DND-41 (cell line): Measurements from ENCODE around the gene GRIN3B.

Experiments
- ATAC-seq: fragments of 200-7000 bp; cut with Tn5 transposase; 3 replicates; pipeline ENCODE4 v1.9.1; 2021; ENCODE audit warnings: low read depth; ENCODE audit not compliant: insufficient read depth
- DNase-seq: peaks from one replicate; pipeline ENCODE4 v3.0.0-alpha.2; 2020
- H2AFZ ChIP-seq: 2 replicates; pipeline ENCODE4 v1.6.0; 2012; ENCODE audit warnings: low read depth, low read length
- H3K27ac ChIP-seq: 2 replicates; pipeline ENCODE4 v1.5.1; 2012; ENCODE audit warnings: low read length, inconsistent platforms
- H3K27me3 ChIP-seq: fragments of 200-600 bp; sonication (generic); 2 replicates; pipeline ENCODE4 v1.6.0; 2012; ENCODE audit warnings: low read length, mild to moderate bottlenecking, inconsistent platforms; ENCODE audit not compliant: insufficient read depth, poor library complexity
- H3K36me3 ChIP-seq: 2 replicates; pipeline ENCODE4 v1.5.1; 2012; ENCODE audit warnings: low read length, inconsistent platforms; ENCODE audit not compliant: insufficient read depth
- H3K4me1 ChIP-seq: 2 replicates; pipeline ENCODE4 v1.5.1; 2012; ENCODE audit warnings: mild to moderate bottlenecking, low read length; ENCODE audit not compliant: insufficient read depth
- H3K4me2 ChIP-seq: 2 replicates; pipeline ENCODE4 v1.6.0; 2012; ENCODE audit warnings: mild to moderate bottlenecking, moderate library complexity, low read length, inconsistent platforms; ENCODE audit not compliant: insufficient read depth
- H3K4me3 ChIP-seq, 2 experiments: fragments of 200-600 bp in 1 of 2; shearing (Covaris generic) in 1 of 2; 2 replicates each; pipeline ENCODE4 v1.5.1; 2012 to 2016; ENCODE audit warnings: inconsistent platforms in 2 of 2, low read length in 2 of 2, mild to moderate bottlenecking in 2 of 2, low read depth in 1 of 2, moderate library complexity in 1 of 2
- H3K79me2 ChIP-seq: 2 replicates; pipeline ENCODE4 v1.6.0; 2012; ENCODE audit warnings: low read length, inconsistent platforms; ENCODE audit not compliant: insufficient read depth
- H3K9ac ChIP-seq: 2 replicates; pipeline ENCODE4 v1.6.0; 2012; ENCODE audit warnings: low read depth, mild to moderate bottlenecking, inconsistent platforms, low read length, moderate library complexity
- H3K9me3 ChIP-seq: 2 replicates; pipeline ENCODE4 v1.5.1; 2012; ENCODE audit warnings: low read length, moderate library complexity, mild to moderate bottlenecking, inconsistent platforms; ENCODE audit not compliant: insufficient read depth, severe bottlenecking
- H4K20me1 ChIP-seq: 2 replicates; pipeline ENCODE4 v1.6.0; 2012; ENCODE audit warnings: low read length; ENCODE audit not compliant: insufficient read depth
- EZH2 ChIP-seq: IDR thresholded peaks from 3 replicates; pipeline ENCODE4 v1.6.1; 2012; ENCODE audit warnings: borderline replicate concordance, low read depth, mild to moderate bottlenecking, moderate library complexity, low read length, inconsistent platforms; ENCODE audit not compliant: severe bottlenecking
- TF ChIP-seq, protein P1 (sequence below): IDR thresholded peaks from 2 replicates; pipeline ENCODE4 v1.5.1; 2012; ENCODE audit warnings: borderline replicate concordance, low read length, moderate library complexity, mild to moderate bottlenecking; ENCODE audit not compliant: poor library complexity, severe bottlenecking; ENCODE audit errors: extremely low read depth

Gene GRIN3B

DNA sequence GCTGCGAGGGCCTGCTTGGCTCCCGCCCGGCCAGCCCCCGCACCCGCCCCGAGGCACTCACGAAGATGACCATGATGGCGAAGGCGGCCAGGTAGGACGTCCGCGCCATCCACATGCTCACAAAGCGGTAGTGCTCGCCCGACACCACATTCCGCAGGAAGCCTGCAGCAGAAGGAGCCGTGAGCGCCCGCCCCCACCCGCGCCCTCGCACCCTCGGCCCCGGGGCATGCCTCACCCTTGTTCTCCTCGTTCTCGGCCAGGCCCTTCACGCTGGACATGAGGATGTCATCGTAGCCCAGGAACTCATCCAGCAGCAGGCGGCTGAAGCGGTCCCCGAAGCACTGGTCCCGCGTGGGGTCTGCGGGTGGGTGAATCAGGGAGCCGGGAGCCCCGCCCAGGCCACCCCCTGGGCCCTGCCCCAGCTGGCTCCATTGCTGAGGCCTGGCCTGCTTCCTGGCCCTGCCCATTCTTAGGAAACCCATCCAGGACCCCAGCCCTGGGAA lies 11.7 kb downstream of the GRIN3B start:
- no peak for TF ChIP-seq EZH2
- TF ChIP-seq, protein P1, sequence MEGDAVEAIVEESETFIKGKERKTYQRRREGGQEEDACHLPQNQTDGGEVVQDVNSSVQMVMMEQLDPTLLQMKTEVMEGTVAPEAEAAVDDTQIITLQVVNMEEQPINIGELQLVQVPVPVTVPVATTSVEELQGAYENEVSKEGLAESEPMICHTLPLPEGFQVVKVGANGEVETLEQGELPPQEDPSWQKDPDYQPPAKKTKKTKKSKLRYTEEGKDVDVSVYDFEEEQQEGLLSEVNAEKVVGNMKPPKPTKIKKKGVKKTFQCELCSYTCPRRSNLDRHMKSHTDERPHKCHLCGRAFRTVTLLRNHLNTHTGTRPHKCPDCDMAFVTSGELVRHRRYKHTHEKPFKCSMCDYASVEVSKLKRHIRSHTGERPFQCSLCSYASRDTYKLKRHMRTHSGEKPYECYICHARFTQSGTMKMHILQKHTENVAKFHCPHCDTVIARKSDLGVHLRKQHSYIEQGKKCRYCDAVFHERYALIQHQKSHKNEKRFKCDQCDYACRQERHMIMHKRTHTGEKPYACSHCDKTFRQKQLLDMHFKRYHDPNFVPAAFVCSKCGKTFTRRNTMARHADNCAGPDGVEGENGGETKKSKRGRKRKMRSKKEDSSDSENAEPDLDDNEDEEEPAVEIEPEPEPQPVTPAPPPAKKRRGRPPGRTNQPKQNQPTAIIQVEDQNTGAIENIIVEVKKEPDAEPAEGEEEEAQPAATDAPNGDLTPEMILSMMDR, result no peak
- Histone ChIP-seq H3K9ac (no peak overlapping the region), H4K20me1 (peaks cover 57% of the 10 kb centered on the region), H3K4me2 (no peak overlapping the region), H3K4me1 (peaks cover 9% of the 10 kb centered on the region; the same call in 1 of the 2 replicates), H3K9me3 (no peaks in the 10 kb centered on the region), H3K36me3 (peaks cover 76% of the 10 kb centered on the region), H3K79me2 (peaks cover 41% of the 10 kb centered on the region), H2AFZ (no peak overlapping the region), H3K27ac (no peak overlapping the region), H3K27me3 (no peaks in the 10 kb centered on the region), H3K4me3 (no peak overlapping the region)
- no peak for DNase-seq
- no peak for ATAC-seq

DNA sequence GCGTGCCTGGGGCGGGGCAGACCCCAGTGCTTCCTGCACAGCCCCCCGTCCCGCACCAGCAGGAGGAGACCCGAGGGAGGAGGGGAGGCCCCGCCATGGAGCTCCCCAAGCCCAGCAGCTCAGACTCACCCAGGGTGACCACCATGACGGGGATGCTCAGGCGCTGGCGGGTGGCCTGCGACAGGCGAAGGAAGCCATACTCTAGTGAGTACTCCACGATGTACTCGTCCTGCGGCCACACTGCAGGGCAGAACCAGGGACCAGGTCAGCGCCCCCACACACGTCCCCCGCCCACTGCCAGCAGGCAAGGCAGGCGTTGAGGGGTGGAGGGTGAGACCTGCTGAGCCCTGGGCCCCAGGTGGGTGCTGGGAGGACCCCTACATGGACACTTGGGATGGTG lies 12.1 kb downstream of the GRIN3B start:
- DNase-seq, result no peak
- no peak for ATAC-seq
- H3K4me1 ChIP-seq, result peaks cover 13% of the 10 kb centered on the region
- no peak overlapping the region for H3K27ac ChIP-seq
- no peak overlapping the region for H3K4me3 ChIP-seq
- no peak overlapping the region for H2AFZ ChIP-seq
- no peak overlapping the region for H3K4me2 ChIP-seq
- TF ChIP-seq, protein P1, result no peak
- no peak for TF ChIP-seq EZH2
- peaks cover 59% of the 10 kb centered on the region for H4K20me1 ChIP-seq
- H3K9me3 ChIP-seq, result no peaks in the 10 kb centered on the region
- H3K27me3 ChIP-seq, result no peaks in the 10 kb centered on the region
- no peak overlapping the region for H3K9ac ChIP-seq
- H3K79me2 ChIP-seq, result peaks cover 45% of the 10 kb centered on the region
- H3K36me3 ChIP-seq, result peaks cover 77% of the 10 kb centered on the region

DNA sequence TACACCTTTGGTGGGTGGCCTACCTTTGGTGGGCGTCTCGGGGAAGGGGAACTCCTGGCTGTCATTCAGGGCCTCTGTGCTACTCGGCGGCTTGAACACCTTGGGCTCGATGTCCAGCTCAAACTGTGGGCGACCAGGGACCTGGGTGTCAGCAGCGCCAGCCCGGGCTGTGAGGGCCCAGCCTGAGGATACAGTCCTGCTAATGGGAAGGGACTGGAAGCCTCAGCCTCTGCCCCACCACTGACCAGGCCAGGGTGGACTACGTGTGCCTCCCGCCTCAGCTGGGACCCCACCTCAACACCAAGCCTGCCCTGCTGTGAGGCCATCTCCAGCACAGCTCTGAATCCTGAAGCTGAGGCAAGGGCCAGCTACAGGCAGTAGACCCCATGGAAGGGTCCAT lies 13.0 kb downstream of the GRIN3B start:
- H3K27me3 ChIP-seq, result no peaks in the 10 kb centered on the region
- H3K27ac ChIP-seq, result no peak overlapping the region
- H3K4me3 ChIP-seq, result no peak overlapping the region
- peaks cover 86% of the 10 kb centered on the region for H3K36me3 ChIP-seq
- H4K20me1 ChIP-seq, result peaks cover 68% of the 10 kb centered on the region
- TF ChIP-seq, protein P1, result no peak
- no peak for TF ChIP-seq EZH2
- DNase-seq (no peak), ATAC-seq (no peak)
- no peak overlapping the region for H3K4me2 ChIP-seq
- no peak overlapping the region for H3K9ac ChIP-seq
- H2AFZ ChIP-seq, result no peak overlapping the region
- H3K9me3 ChIP-seq, result no peaks in the 10 kb centered on the region
- peaks cover 21% of the 10 kb centered on the region for H3K4me1 ChIP-seq
- H3K79me2 ChIP-seq, result peaks cover 54% of the 10 kb centered on the region
